Measurements from ENCODE around the gene COL23A1.

Gene COL23A1

DNA sequence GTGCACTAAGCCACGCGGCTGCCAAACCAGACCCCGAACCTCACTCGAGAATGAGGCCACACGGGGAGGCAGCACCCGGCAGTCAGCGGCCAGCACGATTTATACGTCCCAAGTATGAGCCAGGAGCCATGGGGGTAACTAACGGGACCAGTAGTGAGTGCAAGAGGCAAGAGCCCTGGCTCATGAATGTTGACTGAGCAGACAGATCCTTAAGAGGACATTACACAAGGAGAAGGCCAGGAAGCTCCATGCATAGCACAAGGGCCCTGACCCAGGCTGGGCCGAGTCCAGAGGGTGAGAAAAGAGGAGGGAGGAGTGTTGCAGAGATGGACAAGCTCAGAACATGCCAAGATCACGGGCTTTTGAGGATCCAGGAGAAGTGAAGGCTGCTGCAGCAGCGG is 299.0 kb downstream of the COL23A1 start:
- no peak for DNase-seq

- DNase-seq, result no peak
Observed at GRCh38 chr5:178290376-178290775, 299.8 kb downstream of the COL23A1 start.

GRCh38 chr5:178289438-178289837 is 300.8 kb downstream of the COL23A1 start:
- no peak for DNase-seq

- no peak for DNase-seq
Observed at GRCh38 chr5:178288401-178289368, 301.5 kb downstream of the COL23A1 start.

DNA sequence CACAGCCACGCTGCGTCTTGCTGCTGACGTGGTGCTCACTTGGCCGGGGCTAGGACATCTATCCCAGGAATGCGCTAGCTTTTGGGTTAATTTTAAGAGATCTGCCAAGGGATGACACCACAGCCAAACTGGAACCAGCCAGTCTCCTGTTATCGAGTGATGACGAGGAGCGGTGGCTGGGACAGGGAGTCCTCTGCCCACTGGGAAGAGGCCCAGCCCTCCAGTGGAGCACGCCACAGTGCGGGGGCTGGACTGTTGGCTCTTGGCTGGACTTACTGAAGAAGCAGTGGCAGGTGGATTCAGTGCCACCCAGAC is 302.4 kb downstream of the COL23A1 start:
- no peak for DNase-seq

- DNase-seq, result no peak
Observed at GRCh38 chr5:178287091-178287790, 303.0 kb downstream of the COL23A1 start.

DNA sequence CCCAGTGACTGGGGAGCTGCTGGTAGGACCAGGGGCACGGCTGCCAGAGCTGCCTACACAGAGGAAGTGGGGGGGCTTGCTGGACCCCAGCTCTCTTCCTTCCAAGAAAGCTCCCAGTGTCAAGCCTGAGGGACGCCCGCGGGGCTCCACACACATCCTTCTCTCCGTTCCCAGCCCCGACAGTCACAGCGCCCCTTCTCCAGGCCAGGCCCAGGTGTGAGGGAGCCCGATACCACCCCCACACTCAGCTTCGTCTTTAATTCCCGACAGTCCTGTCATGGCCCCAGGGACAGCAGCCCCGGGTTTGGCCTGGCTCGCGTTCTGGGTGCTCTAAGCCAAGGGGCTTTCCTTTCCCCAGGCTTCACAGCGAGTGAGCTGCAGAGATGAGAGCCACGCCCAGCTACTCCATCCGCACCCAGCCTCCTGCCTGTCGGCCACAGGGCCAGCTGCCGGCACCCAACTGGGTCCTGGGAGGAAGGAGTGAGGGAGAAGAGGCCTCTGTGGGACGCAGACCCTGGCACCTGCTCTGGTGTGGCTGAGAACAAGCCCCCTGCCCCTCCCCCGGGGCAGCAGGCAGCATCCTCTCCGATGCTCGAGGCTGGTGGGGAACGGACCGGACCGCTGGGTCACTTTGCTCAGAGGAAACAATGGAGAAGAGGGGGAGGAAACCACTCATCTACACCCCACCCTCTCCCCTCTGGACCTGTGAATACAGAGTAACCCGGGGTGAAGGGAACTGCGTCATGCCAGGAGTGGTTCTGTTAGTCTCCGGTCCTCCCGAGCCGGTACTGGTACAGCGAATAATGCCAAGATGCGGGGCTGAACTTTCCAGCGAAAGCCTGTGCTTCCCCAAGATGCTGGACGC is 303.7 kb downstream of the COL23A1 start:
- DNase-seq, result no peak

- no peak for DNase-seq
Observed at GRCh38 chr5:178285399-178286225, 304.6 kb downstream of the COL23A1 start.

DNA sequence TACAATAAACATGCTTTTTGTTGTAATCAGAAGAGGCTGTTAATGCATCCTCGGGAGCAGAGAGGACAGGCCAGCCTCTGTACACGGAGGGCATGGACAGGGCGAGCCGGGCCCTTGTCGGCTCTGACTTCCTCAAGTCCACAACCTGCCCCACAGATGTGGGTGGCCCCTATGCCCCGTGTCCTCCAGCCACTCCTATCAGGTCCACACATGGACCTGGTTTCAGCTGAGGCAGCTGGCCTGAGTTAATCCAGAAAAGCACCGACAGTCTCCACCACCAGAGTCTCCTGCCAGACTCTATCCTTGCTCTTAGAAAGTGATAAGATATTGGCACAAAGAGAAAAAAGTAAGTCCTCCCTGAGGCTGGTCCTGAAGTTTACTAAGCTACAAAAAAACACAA is 305.2 kb downstream of the COL23A1 start:
- no peak for DNase-seq

DNA sequence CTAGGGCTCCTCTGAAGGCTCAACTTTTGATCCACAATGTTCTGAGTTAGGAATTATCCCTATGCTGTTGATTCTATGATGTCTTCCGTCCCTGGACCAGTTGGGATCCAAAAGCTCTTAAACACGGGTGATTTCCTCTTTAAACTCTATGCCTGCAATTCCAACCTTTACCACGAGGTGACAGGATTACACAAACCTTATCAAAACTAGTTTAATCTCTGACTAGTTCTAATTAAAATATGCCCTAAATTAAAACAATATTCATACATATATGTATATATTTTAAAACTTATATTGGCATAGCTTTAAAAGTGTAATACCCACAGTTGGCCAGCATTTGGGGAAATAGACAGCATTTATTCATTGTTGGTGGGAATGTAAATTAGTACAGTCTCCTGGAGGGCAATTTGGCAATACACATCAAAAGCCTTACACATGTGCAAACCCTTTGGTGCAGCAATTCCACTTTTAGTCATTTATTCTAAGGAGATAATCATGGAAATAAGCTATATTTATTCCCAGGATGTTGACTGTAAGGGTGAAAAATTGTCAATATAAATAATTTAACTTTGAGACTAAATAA is 306.0 kb downstream of the COL23A1 start:
- no peak for DNase-seq

DNA sequence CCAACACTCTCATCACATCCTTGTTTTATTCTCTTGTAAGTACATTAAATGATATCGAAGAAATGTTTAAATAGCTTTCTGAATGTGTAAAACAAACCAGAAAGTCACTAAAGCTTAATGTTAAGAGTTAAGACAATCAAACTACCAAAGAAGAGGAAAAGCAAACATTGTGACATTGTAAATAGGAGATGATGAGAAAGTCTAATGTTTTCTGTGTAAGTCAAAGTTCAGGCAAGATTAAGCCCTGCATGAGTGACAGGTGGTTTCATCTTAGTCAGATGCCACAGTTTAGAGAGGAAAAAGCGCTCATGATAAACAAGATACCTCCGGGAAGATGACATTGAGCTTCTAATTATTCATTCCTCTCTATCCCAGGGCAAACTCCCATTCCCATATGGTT is 306.7 kb downstream of the COL23A1 start:
- no peak for DNase-seq

DNA sequence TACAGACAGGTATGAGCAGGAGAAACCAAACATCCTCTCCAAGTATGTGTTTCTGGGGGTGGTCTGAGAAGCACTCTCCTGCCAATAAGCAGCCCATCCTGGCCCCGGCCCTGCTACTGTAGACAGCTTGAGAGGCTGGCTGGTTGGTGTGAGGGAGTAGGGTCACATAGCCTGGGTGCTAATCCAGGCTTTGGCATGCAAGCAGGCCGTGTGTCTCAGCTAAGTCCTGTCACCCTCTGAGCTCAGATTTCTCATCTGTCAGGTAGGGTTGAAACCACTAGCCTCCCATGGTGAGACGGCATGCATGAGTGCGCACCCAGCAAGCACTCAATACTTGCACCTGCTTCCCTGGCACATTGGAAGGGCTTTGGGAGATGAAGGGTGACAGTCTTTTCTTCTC is 307.8 kb downstream of the COL23A1 start:
- no peak for DNase-seq

DNA sequence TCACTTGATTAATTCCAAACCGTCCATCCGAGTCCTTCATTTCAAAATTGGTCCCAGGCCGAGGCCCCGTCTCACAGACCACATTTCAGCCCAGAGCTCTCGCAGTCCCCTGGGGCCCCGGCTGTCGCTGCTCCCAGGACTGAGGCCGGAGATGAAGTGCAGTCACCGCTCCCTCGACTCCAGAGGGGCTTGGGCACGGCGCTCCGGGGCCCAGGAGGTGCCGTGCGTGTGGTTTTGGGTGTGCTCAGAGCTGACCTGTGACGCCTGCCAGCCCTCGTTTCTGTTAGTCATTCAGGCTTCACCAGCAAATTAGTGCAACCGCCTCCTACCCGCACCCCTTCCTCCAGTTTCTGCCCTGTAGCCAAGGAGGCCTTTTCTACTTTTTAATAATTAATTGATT is 308.9 kb downstream of the COL23A1 start:
- no peak for DNase-seq

DNA sequence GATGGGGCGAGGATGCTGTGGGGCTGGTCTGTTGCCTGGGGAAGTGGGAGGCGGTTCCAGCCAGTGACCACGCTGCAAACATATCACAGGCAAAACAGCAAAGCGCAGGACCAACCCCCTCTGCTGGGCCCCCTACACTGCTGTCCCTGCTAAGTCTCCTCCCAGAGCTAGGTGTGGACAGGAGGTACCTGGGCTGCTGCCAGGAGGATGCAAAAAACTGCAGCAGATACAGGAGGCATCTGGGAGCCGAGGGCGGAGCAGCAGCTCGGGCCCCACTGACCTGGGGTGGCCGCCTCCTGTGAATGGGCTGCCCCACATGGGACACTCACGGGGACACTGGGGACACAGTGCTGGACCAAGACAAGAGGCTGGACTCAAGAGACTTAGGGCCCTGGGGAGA is 309.6 kb downstream of the COL23A1 start:
- DNase-seq, result no peak

GRCh38 chr5:178279723-178280438 is 310.3 kb downstream of the COL23A1 start:
- DNase-seq, result peak; percentile 41 to 53

GRCh38 chr5:178279026-178279722 is 311.0 kb downstream of the COL23A1 start:
- no peak for DNase-seq

- DNase-seq, result no peak
Observed at GRCh38 chr5:178278358-178279023, 311.7 kb downstream of the COL23A1 start.

DNA sequence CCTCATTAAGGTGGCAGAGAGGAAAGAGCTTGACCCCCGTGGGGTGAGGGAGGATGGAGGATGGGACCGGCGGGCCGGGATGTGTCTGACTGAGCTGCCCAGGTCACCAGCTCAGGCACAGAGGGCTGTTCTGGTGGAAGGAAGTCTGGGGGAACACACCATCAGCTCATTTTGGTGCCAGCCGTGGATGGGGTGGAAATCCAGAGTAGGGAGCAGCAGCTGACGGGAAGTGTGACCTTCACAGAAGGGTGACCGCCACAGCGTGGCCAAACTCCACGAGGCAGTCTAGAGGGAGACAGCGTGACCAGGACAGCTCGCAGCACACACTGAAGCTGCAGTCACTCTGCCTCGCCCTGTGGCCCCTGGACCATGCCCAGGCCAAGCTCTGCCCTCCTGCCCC is 312.3 kb downstream of the COL23A1 start:
- DNase-seq, result no peak

GRCh38 chr5:178277346-178277745 is 312.8 kb downstream of the COL23A1 start:
- DNase-seq, result no peak
